Stimulated activated CD4-positive, alpha-beta T cell treated with anti-CD3 and anti-CD28 coated beads, Interleukin-1b, Interleukin-23, amount 100 ng/mL, for 4 hours (primary cell): ENCODE measurements around the gene ZCCHC14.
"Not testable (repeated sequence)": the region's sequence is repeated elsewhere in the genome, so short reads cannot be mapped to it uniquely, and the experiment has no call there.

Experiments used
- DNase-seq, 2 donors: peaks; one replicate each; pipeline ENCODE4 v3.0.0-alpha.2; 2020; ENCODE audit warnings: low read depth in 2 of 2

The ZCCHC14 gene

DNA sequence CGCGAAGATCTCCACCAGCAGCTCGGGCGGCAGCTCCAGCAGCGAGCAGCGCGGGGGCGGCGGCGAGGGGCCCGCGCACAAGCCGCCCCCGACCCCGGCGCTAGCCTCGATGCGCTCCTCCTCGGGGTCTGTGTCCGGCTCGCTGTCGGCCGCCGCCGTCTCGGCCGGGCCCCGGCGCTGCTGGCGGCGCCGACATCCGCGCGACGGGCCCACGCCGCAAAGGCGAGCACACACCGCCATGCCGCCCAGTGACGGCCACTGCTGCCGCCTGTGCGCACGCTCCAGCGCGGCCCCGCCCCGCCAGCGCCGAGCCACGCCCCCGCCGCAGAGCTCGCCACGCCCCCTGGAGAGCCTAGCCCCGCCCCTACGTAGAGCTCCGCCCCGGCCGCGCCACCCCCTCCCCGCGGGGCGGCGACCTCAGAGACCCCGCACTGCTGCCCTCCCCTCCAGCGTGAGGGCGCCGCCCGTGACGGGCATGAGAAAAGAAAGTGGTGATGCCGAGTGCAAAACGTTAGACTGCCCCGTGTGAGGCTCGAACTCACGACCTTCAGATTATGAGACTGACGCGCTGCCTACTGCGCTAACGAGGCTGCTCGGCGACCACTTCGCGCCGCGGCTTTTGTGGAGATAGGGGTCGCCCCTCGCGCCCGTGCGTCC lies 109.2 kb downstream of the ZCCHC14 start, which contains the start of gene FBXO31:
Gene FBXO31 (minus strand): TSS at position 272 of the 657 bp plus-strand sequence. CDS start 32 bp downstream, at position 240.
- peak; percentile 90 to 93 for DNase-seq

DNA sequence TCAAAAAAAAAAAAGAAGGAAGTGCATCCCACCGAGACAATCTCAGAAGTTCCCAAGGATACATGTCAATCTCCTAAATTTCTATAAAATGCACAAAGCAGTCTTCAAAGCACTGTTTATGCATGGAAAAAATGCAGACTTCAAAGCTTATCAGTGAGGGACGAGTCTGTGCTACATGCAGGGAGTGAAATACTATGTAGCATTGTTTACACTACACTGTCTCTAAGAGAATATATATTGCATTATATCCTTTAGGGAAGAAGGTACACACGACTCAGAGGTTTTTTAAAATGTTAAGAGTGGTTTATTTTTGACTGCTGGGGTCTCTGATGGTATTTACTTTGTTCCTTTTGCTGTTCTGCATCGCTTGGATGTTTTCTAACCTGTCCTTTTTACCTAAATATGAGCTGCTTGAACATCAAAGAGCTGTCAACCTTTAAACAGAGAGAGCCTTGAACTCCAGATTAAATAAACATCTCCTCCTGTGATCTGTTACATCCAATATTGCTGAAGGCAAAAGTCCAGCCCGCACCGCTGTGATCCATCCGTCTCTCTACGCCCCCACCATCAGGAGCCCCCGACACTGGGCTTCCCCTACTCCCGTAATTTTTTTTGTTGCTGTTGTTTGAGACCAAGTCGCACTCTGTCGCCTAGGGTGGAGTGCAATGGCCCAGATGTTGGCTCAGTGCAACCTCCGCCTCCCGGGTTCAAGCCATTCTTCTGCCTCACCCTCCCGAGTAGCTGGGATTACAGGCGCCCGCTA lies 110.6 kb downstream of the ZCCHC14 start:
- no peak for DNase-seq

GRCh38 chr16:87380881-87381280 lies 111.9 kb downstream of the ZCCHC14 start:
- DNase-seq = no peak

GRCh38 chr16:87380403-87380802 lies 112.4 kb downstream of the ZCCHC14 start:
- DNase-seq = no peak

GRCh38 chr16:87379312-87379752 lies 113.5 kb downstream of the ZCCHC14 start:
- DNase-seq = not testable (repeated sequence)

DNA sequence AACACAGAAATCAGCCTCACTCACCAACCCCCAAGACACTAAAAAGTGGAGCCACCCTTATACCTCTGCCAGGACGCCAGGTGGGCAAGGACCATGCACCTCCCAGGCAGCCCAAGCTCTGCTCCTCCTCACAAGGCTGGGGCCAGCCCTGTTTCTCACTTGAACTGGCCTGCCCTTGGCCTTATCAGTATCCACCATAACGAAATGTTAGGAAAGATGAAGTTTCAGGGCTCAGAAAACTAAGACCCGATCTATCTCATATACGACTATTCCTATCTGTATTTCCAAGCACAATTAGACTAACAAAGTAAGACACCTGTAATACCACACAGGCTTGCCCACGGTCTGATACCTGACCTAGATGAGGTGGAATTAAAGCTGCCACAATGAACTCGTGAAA lies 116.2 kb downstream of the ZCCHC14 start:
- DNase-seq = no peak

DNA sequence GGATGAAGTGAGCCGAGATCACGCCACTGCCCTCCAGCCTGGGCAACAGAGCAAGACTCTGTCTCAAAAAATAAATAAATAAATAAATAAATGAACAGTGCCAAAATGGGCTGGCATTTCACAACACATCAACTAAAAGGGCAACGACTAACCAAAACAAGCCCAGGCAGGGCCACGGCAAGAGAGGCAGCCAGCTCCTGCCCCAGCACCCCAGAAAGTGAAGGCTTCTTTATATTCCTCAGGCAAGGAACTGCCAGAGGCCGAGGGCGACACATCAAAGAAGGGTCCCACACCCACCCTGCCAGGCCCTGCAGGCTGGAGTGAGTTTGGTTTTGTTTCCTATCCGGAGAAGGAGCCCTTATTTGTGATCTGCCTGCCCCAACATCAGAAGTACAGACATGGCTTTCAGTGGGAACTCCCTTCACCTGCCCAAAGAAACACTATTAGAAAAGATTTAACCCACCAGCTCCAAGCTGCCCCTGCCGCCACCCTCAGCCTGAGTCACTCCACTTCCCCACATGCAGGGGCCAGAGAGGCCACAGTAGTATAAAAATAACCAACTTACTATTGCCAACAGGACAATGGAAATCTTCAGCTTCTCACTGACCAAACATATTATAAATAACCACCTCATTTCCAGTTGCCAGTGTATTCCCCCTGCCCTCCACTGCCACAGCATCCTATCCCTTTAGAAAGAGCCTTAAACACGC lies 117.2 kb downstream of the ZCCHC14 start:
- DNase-seq = no peak

- no peak for DNase-seq
These were observed 118.5 kb downstream of the ZCCHC14 start for GRCh38 chr16:87374313-87374712.

- DNase-seq = no peak
These were observed 120.5 kb downstream of the ZCCHC14 start for GRCh38 chr16:87372305-87372704.

GRCh38 chr16:87371261-87371866 lies 121.5 kb downstream of the ZCCHC14 start:
- no peak for DNase-seq

- DNase-seq = no peak
These were observed 122.8 kb downstream of the ZCCHC14 start for GRCh38 chr16:87369796-87370719.

DNA sequence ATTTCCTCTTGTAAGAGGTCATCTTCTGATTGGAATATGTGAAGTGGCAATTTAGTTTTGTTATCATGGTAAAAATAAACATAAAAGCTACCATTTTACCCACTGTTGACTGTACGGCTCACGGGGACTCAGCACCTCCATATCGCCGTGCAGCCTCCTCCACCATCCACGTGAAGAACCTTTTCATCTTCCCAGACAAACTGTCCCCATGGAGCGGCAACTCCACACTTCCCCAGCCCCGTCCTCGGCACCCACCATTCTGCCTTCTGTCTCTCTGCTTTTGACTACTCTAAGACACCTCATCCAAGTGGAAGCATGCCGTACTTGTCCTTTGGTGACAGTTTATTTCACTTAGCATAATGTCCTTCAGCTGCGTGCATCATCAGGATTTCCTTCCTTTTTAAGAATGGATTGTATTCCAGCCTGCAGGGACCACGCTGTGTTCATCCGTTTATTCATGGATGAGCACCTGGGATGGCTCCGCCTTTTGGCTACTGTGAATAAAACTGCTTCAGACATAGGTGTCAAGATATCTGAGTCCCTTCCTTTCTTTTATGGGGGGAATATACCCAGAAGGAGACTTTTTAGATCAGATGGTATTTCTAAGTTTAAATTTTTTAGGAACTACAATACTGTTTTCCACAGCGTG lies 123.6 kb downstream of the ZCCHC14 start:
- no peak for DNase-seq

GRCh38 chr16:87368029-87368770 lies 124.6 kb downstream of the ZCCHC14 start:
- DNase-seq = no peak

DNA sequence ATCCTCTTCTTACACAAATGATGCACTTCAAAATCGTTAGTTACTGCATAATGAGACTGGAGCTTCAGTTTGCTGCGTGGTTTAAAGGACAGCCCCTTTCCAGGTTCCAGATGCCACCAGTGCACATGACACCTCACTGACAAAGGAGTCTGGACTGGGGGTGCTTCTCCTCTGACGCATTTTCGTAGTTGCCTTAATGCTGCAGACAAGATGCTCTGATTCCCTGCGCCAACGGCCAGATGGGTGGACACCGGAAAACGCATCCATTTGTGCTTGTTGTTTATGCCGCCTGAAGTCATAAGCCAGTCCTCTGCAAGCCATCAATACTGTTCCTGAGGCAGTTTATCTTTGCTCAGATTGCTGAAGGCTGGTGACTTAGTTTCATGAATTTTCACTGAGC lies 125.3 kb downstream of the ZCCHC14 start:
- DNase-seq = no peak

DNA sequence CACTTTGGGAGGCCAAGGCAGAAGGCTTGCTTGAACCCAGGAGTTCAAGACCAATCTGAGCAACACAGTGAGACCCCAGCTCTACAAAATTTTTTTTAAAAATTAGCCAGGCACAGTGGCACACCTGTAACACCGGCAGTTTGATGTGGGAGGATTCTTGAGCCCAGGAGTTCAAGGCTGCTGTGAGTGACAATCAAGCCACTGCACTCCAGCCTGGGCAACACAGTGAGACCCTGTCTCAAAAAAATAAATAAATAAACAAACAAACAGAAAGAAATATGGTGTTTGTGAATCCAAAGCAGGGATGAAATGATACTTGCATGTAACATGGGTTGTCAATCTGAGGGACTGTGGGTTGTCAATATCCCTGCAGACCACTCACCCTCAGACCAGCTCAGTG lies 125.9 kb downstream of the ZCCHC14 start:
- DNase-seq = no peak

DNA sequence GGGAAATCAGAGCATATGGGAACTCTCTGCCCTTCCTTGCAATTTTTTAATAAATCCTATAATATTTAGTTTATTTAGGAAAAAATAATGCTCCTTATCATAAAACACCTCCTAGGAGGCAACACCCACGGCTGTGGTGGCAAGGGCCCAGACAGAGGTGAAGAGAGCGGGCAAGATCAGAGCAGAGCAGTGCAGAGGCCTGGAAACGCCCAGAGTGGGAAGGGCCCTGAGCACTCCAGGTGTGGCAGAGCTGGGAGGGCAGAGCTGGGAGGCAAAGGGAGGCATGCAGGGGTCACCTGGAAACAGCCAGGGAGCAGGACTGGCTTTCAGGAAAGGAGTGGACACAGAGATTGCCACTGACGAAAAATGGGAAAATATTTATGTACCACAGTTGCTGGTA lies 126.5 kb downstream of the ZCCHC14 start:
- DNase-seq = no peak

- no peak for DNase-seq
These were observed 127.7 kb downstream of the ZCCHC14 start for GRCh38 chr16:87365021-87365713.

DNA sequence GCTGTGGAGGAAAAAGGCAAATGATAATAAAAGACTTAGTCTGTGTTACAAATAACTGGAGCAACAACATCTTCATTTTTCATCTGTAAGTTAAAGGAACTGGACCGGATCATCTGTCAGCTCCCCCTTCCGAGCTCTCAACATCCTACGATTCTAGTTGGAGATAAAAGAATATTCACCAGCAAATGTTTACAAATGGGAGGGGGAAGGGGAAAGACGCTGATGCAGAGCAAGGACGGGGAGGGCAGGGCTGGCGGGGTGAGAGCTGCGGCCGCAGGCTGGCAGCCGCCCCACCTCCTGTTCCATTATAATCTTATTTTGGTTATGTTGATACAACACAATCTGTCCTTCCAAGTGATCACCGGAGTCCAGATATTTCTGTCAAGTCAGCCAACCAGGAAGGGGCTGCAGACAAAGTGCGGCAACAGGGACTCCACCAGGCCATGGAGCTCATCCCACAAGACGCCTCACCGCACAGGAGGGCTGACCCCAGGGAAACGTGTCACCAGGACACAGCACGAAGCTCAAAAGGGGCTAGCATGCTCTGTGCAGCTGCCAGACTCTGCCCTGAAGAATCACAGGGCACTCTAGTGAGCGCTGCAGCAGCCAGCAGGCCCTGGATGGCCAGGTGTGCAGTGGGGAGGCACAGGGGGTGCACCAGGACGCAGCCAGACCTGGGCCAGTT lies 128.9 kb downstream of the ZCCHC14 start:
- DNase-seq = no peak
